NCI-H524 (cell line): ENCODE results near the gene GNB5.
A peak's percentile ranks its signal among the peaks of the same experiment; 100 is the strongest.
"Not testable (repeated sequence)": the region's sequence is repeated elsewhere in the genome, so short reads cannot be mapped to it uniquely, and the experiment has no call there.

Experiments
- DNase-seq, 2 experiments: peaks; one replicate each; lab custom pipeline; 2025; lab: John Stamatoyannopoulos, UW

GNB5 gene

DNA sequence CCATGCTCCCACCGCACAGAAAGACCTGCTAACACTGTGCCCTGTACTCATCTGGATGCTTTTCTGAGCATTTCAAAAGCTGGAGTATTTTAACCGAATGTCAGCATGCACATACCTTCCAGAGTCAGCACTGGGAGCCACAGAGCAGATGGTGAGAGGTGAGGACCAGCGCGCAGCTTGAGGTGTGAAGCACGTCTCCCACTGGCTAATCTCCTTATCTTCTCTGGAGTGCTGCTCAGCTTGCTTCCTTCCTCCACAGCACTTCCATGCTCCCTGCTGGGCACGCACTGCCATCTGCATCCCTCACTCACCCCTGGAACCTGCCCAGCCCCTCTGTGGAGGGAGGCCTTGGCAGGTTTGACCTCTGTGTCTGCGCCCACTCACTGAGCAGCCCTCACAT, at the start of gene GNB5:
Gene GNB5 (minus strand): TSS at position 186 of the 400 bp plus-strand sequence. CDS start 6,716 bp downstream, outside the sequence.
- peak; percentile 99 to 100 for DNase-seq

DNA sequence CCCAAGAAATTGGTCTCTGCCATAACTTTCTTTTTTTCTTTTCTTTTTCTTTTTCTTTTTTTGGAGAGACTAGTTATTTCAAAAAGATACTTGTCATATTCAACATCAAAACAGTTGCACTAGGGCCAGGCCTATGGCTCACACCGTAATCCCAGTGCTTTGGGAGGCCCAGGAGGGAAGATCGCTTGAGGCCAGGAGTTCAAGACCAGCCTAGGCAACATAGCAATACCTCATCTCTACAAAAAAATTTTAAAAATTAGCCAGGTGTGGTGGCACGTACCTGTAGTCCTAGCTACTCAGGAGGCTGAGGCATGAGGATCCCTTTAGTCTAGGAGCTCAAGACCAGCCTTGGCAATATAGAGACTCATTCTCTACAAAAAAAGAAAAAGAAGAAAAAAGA, 49.0 kb upstream of the GNB5 start:
- no peak for DNase-seq

DNA sequence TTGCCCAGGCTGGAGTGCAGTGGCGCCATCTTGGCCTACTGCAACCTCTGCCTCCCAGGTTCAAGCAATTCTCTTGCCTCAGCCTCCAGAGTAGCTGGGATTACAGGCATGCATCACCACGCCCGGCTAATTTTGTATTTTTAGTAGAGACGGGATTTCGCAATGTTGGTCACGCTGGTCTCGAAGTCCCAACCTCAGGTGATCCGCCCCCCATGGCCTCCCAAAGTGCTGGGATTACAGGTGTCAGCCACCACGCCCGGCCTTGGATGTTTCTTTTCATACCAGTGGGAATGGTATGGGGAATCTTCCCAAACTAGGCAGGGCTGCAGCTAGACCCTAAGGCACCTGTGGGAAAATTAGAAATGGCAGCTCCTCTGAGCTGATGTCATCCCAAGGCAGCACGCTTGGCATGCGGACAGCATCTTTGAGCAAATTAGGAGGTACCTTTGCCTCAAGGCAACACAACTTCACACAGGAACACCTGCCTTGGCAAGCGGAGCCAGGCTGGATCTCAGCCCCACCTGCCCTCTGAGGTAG, 47.9 kb upstream of the GNB5 start:
- DNase-seq = not testable (repeated sequence)

DNA sequence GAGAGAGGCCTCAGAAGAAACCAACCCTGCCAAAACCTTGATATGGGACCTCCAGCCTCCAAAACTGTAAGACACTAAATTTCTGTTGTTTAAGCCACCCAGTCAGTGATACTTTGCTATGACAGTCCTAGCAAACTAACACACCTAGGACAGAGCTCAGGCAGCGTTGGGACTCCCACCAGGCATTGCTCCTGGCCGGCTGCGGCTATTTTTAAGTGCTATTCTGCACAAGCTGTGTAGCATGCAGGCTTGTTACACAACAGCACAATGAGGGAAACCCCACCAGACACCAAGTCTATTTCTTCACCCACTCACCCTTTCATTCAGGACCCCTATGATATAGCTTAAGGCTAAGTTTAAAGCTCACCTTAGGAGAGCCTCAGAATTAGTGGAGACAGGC, 47.0 kb upstream of the GNB5 start:
- no peak for DNase-seq

DNA sequence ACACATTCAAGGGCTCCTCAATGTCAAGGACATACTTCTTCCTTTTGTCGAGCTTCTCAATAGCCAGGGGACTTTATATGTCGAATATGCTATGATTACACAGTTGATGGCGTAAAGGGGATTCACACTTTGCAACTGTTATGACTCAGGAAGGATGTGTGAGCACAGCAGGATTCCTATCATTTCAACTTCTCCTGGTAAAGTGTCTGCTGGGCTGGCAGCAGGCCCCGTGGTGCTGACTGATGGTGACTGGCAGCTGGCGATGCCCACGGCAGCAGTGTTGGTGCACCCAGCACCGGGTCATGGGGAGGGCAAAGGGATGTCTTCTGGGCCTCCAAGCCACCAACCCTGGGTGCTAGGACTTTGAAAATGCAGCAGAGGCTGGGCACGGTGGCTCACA, 44.8 kb upstream of the GNB5 start:
- DNase-seq = no peak

DNA sequence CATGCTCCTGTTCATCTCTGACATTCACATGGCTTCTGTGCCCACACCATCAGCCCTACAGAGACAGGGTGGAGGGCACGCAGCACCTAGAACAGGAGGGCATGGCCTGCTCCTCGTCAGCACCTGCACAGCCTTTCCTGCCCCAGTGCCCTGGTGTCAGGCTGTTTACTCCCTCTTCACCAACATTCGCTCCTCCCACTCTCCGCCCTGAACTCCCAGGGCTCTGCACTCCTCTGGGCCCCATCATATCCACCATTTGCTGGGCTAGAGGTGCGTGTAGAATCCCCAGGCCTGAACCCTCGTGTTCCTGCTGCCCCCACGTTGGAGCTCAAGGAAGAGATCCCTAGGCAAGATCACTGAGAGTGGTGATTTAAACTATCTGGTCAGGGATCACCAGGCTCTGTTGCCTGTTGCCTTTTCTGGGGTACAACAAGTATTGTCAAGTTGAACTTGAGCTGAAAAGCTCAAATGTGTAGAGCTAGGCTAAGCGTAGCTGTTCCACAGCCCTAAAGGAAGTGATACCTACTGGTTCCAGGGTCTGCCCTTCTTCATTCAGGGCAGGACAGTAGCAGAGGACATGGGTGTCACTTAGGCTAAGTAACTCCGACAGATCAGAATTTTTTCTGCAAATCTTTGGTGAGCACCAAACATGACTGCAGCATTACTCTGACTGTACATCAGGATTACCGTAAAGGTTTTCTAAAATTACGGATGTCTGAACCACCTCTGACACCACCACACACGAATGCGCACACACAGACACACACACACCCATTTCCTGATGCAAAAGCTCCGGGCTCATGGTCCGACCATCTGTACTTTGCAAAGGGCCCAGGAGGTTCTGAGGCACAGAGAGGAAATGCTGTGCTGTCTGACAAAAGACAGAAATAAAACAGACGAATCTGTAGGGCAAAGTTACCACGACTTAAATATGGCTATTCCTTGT, 43.7 kb upstream of the GNB5 start:
- DNase-seq = no peak

DNA sequence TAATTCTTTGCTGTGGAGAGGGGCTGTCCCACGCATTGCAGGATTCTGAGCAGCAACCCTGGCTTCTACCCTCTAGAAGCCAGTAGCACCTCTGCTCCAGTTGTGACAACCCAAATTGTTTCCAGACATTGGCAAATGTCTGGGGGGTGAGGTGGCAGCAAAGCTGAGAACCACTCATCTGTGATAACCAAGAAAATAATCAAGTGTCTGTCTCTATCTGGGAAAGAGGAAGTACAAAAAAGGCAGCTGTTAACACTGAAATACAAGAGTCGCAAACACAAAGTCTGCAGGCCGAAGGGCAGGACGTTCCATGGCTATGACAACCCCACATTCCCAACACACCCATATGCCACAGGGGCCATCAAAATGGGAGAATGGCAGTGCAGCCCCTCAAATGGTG, 42.2 kb upstream of the GNB5 start:
- no peak for DNase-seq

- no peak for DNase-seq
These were observed 41.1 kb upstream of the GNB5 start for GRCh38 chr15:52232327-52232726.

DNA sequence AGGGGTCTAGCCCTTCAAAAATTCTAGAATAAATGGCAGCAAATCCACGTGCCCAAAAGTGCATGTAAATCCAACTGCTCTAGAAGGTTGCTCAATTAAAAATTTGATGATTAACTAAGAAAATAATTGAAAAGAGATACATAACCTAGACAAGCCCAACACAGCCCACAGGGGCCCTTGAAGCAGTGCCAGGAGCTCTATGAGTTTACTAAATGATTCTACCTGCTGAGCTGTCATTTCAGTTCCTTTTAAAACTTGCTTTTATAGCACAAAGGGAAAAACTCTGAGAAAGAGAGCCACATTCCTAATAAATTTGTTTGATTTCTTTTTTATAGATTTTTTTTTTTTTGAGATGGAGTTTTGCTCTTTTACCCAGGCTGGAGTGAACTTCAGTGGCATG, 38.9 kb upstream of the GNB5 start:
- no peak for DNase-seq

- DNase-seq = no peak
These were observed 37.7 kb upstream of the GNB5 start for GRCh38 chr15:52228921-52229320.

- peak; percentile 65 to 87 for DNase-seq
These were observed 36.3 kb upstream of the GNB5 start for GRCh38 chr15:52227456-52227855.

GRCh38 chr15:52225230-52225629, 34.0 kb upstream of the GNB5 start:
- DNase-seq = no peak

- DNase-seq = no peak
These were observed 33.0 kb upstream of the GNB5 start for GRCh38 chr15:52224211-52224610.

- no peak for DNase-seq
These were observed 30.5 kb upstream of the GNB5 start for GRCh38 chr15:52221730-52222129.

- DNase-seq = no peak
These were observed 29.9 kb upstream of the GNB5 start for GRCh38 chr15:52220937-52221660.

GRCh38 chr15:52220251-52220650, 29.1 kb upstream of the GNB5 start:
- no peak for DNase-seq

DNA sequence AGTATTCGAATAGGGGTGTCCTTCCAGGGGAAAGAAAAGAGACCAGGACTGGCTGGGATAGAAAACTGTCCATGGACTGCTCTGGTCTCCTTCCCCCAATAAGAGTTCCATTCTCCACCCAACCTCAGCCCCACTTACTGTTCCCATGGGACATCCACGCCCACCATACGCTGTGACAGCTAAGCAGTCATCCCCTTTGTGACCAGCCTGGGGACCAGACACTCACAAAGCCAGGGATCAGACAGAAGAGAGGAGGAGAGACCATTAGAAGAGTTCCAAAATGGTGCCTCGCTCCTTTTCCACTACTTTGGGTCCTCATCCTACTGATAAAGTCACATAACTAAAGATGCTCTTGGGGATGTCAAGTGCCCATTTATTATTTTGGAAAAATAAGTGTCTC, 27.6 kb upstream of the GNB5 start:
- no peak for DNase-seq

- no peak for DNase-seq
These were observed 27.2 kb upstream of the GNB5 start for GRCh38 chr15:52218371-52218770.

- peak; percentile 5 to 23 for DNase-seq
These were observed 26.0 kb upstream of the GNB5 start for GRCh38 chr15:52217186-52217585.

DNA sequence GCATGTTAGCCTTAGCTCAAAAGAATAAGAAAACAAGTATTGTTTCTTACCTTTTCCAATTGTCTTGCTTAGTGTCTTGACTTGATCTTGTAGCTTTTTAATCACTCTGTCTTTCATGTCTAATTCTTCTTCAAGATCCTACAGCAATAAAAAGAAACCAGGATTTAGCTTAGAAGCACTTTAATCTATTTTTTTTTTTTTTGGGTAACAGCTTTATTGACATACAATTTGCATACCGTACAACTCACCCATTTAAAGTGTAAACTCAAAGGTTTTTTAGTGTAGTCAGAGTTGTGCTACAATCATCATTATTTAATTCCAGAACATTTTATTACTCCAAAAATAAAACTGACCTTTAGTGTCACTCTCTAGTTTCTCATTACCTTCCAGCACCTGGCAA, 23.4 kb upstream of the GNB5 start:
- DNase-seq = no peak

GRCh38 chr15:52213206-52213605, 22.0 kb upstream of the GNB5 start:
- no peak for DNase-seq

DNA sequence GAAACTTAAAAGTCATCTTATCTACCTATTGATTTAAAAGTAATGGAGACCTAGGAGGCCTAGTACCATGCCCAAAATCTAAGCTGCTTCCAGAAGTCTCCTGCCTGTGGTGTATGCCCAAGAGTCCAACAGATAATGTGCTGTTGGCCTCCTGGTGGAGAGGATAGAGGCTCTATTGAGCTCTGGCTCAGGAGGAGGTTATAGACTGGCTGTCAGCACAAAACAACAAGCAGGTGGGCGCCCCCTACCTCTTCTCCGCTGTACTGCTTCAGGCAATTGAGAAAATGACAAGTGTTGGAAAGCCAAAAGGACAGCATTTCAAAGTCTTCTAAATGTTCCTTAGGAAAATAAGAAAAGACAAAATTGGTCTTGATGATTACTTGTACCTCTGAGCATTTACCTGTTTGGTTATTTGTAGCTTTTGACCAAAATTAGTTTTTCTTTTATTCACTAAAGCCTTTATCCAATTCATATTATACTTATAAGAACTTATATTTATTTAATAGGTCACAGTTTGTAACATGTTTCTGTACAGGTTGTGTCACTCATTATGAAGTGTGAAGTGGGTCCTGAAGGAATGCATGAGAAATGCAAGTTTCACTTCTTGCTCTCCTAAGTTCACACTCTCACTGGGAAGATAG, 17.2 kb upstream of the GNB5 start:
- peak; percentile 72 to 87 for DNase-seq
